Lung (tissue), 12 donors: ENCODE results near the gene ITGB3. TPM values are rescaled to one million over a fixed set of nuclear protein-coding genes. Genes with fewer than 3 reads are reported as not detected.
A peak's percentile ranks its signal among the peaks of the same experiment; 100 is the strongest.

ENCODE experiments used
- ATAC-seq: fragments of 200-7000 bp; cut with Tn5 transposase; one replicate; pipeline ENCODE4 v1.9.1; 2020; ENCODE audit warnings: moderate number of reproducible peaks; ENCODE audit not compliant: insufficient read depth, low FRiP score
- DNase-seq, 3 donors: peaks; one replicate each; pipeline ENCODE4 v3.0.0-alpha.2; 2013 to 2017
- H3K27ac ChIP-seq, 2 donors: one replicate each; pipeline ENCODE4 v1.5.1; 2013; ENCODE audit warnings: mild to moderate bottlenecking in 2 of 2, moderate library complexity in 2 of 2, control low read depth in 1 of 2, inconsistent platforms in 1 of 2, low read depth in 1 of 2, low read length in 1 of 2
- H3K27me3 ChIP-seq, 3 donors: one replicate each; pipeline ENCODE4 v1.5.1; 2013; ENCODE audit warnings: low read length in 2 of 3; ENCODE audit not compliant: control insufficient read depth in 3 of 3, insufficient read depth in 3 of 3
- H3K36me3 ChIP-seq, 4 donors: one replicate each; pipeline ENCODE4 v1.5.1; 2013; ENCODE audit warnings: low read length in 4 of 4, mild to moderate bottlenecking in 1 of 4, moderate library complexity in 1 of 4; ENCODE audit not compliant: control insufficient read depth in 4 of 4, insufficient read depth in 4 of 4
- H3K4me1 ChIP-seq, 5 donors: one replicate each; pipeline ENCODE4 v1.5.1; 2013; ENCODE audit warnings: low read length in 5 of 5, mild to moderate bottlenecking in 2 of 5, moderate library complexity in 1 of 5; ENCODE audit not compliant: control insufficient read depth in 5 of 5, insufficient read depth in 5 of 5
- H3K4me3 ChIP-seq: one replicate; pipeline ENCODE4 v1.5.1; 2013; ENCODE audit warnings: mild to moderate bottlenecking, control low read depth, moderate library complexity
- H3K9ac ChIP-seq, 2 donors: one replicate each; pipeline ENCODE4 v1.5.1; 2013; ENCODE audit warnings: low read length in 2 of 2, control low read depth in 1 of 2; ENCODE audit not compliant: insufficient read depth in 1 of 2
- H3K9me3 ChIP-seq, 4 donors: one replicate each; pipeline ENCODE4 v1.5.1; 2013; ENCODE audit warnings: low read length in 3 of 4, mild to moderate bottlenecking in 1 of 4, moderate library complexity in 1 of 4; ENCODE audit not compliant: control insufficient read depth in 4 of 4, insufficient read depth in 3 of 4
- WGBS, 2 donors: extraction: QIAGEN DNeasy Blood & Tissue Kit; methylation state at CpG; one replicate each; pipeline ENCODE4 v1.1.7; 2013; 5-methylcytosine and 5-hydroxymethylcytosine counted together
- polyA plus RNA-seq, 2 donors: library from polyadenylated mRNA; stranded (reverse); fragments of 200-250 nt; gene quantifications; one replicate each; pipeline ENCODE4 v1.2.1, GENCODE V29; 2013
- total RNA-seq, 2 donors: library from RNA; depleted of rRNA in 1 of 2; stranded (reverse); fragments of >200 nt in 1 of 2; gene quantifications; one replicate each; pipeline ENCODE4 v1.2.1, GENCODE V29; 2014 to 2021
- TF ChIP-seq, protein P1 (sequence below): IDR thresholded peaks from 2 replicates; pipeline ENCODE4 v1.5.1; 2012; ENCODE audit warnings: mild to moderate bottlenecking; ENCODE audit errors: control extremely low read depth, extremely low read depth
- donor health status: control.
- donor health status: control.
- donor health status: Bipolar disorder and iron deficiency.
- donor health status: healthy.
- donor health status: DM: yes; HTN: yes; CAD: no.

Gene ITGB3
- total and polyA plus RNA-seq, 4 donors = 1.3 to 15.9 (median 7.7) TPM

GRCh38 chr17:47209499-47209898 is 44.1 kb upstream of the ITGB3 start:
- ATAC-seq = no peak
- peaks cover 4 to 15% (median 9%) of the 10 kb centered on the region in 5 donors for H3K4me1 ChIP-seq
- no peak overlapping the region for H3K9ac ChIP-seq
- H3K27me3 ChIP-seq = no peaks in the 10 kb centered on the region
- H3K4me3 ChIP-seq = no peak overlapping the region
- 93 to 97% methylated on average over 3 of the region's 3 CpGs for WGBS, 2 donors
- no peaks in the 10 kb centered on the region for H3K36me3 ChIP-seq
- no peaks in the 10 kb centered on the region for H3K9me3 ChIP-seq
- H3K27ac ChIP-seq = no peak overlapping the region
- TF ChIP-seq, protein P1, sequence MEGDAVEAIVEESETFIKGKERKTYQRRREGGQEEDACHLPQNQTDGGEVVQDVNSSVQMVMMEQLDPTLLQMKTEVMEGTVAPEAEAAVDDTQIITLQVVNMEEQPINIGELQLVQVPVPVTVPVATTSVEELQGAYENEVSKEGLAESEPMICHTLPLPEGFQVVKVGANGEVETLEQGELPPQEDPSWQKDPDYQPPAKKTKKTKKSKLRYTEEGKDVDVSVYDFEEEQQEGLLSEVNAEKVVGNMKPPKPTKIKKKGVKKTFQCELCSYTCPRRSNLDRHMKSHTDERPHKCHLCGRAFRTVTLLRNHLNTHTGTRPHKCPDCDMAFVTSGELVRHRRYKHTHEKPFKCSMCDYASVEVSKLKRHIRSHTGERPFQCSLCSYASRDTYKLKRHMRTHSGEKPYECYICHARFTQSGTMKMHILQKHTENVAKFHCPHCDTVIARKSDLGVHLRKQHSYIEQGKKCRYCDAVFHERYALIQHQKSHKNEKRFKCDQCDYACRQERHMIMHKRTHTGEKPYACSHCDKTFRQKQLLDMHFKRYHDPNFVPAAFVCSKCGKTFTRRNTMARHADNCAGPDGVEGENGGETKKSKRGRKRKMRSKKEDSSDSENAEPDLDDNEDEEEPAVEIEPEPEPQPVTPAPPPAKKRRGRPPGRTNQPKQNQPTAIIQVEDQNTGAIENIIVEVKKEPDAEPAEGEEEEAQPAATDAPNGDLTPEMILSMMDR = no peak
- DNase-seq = no peak

DNA sequence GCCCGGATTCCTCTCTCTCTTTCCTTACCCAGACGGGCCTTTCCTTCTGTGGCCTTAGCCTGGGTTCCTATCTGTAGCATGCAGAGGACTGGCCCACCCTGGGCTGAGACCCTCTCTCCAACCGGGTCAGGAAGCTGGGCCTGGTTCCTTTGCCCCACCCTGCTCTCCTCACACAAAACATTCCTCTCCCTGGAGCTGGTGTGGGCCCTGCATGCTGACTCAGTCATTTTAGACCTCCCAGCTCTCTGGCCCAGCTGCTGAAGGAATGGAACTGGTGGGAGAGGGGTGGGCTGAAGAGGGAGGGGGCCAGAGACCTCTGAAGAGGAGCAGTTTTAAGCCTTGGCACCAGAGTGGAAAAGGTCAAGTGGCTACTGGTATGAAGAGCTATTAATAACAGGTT is 43.5 kb upstream of the ITGB3 start:
- Histone ChIP-seq H3K9me3 (no peaks in the 10 kb centered on the region), H3K4me3 (no peak overlapping the region), H3K27me3 (no peaks in the 10 kb centered on the region), H3K27ac (no peak overlapping the region), H3K36me3 (no peaks in the 10 kb centered on the region), H3K9ac (no peak overlapping the region), H3K4me1 (peaks cover 4 to 15% (median 8%) of the 10 kb centered on the region in 5 donors)
- DNase-seq (peak in 2 of 3 donors; percentile 22 to 40), ATAC-seq (no peak)
- 40 to 72% methylated on average over 3 of the region's 3 CpGs for WGBS, 2 donors
- TF ChIP-seq, protein P1 = no peak

- WGBS, 2 donors = 86 to 89% methylated on average over 2 of the region's 2 CpGs
- Histone ChIP-seq H3K27me3 (no peaks in the 10 kb centered on the region), H3K36me3 (no peaks in the 10 kb centered on the region), H3K4me1 (peaks cover 3 to 13% (median 4%) of the 10 kb centered on the region in 5 donors), H3K9me3 (no peaks in the 10 kb centered on the region), H3K9ac (no peak overlapping the region), H3K27ac (no peak overlapping the region), H3K4me3 (no peak overlapping the region)
- TF ChIP-seq, protein P1 = no peak
- ATAC-seq (no peak), DNase-seq (no peak)
Measured at GRCh38 chr17:47210779-47211178, 42.8 kb upstream of the ITGB3 start.

- Histone ChIP-seq H3K27ac (no peak overlapping the region), H3K4me3 (no peak overlapping the region), H3K27me3 (no peaks in the 10 kb centered on the region), H3K9me3 (no peaks in the 10 kb centered on the region), H3K36me3 (no peaks in the 10 kb centered on the region), H3K4me1 (peaks cover 3 to 8% (median 4%) of the 10 kb centered on the region in 5 donors), H3K9ac (no peak overlapping the region)
- no peak for ATAC-seq
- no peak for DNase-seq
- 92 to 94% methylated on average over 2 of the region's 2 CpGs for WGBS, 2 donors
- TF ChIP-seq, protein P1 = no peak
Measured at GRCh38 chr17:47212458-47212857, 41.2 kb upstream of the ITGB3 start.
